ENCODE results near the gene SPATS2L. TPM values are rescaled to one million over a fixed set of nuclear protein-coding genes. Genes with fewer than 3 reads are reported as not detected.

Gene SPATS2L
- total RNA-seq, 1 experiment from 2014 or later, result 47.3 TPM

- Histone ChIP-seq H3K79me1 (ENCODE audit: insufficient read depth, low read depth, low read length, poor library complexity, severe bottlenecking) (no peaks in the 10 kb centered on the region), H3K79me2 (ENCODE audit: insufficient read depth, low read length) (no peaks in the 10 kb centered on the region), H3K18ac (ENCODE audit: insufficient read length, low read depth, low read length) (peak within 1 kb of the TSS; percentile 63), H3K23ac (ENCODE audit: insufficient read length, low read depth, low read length) (no peak within 1 kb of the TSS), H2BK20ac (ENCODE audit: low read depth, low read length, poor library complexity, severe bottlenecking) (no peak within 1 kb of the TSS), H2BK12ac (ENCODE audit: insufficient read length, low read depth, low read length) (no peak within 1 kb of the TSS), H3K27ac (ENCODE audit: insufficient read length, low read depth, low read length) (no peak within 1 kb of the TSS), H2AK5ac (ENCODE audit: insufficient read length, low read length) (no peak within 1 kb of the TSS), H3K9me3 (ENCODE audit: control insufficient read depth, low read depth, low read length) (no peaks in the 10 kb centered on the region), H3K23me2 (ENCODE audit: insufficient read length, low read depth, low read length, poor library complexity, severe bottlenecking) (peaks cover 5% of the 10 kb centered on the region), H4K8ac (replicated peaks; ENCODE audit: insufficient read length, low read depth, low read length) (no peak within 1 kb of the TSS), H3K27me3 (ENCODE audit: insufficient read depth, low read length) (no peaks in the 10 kb centered on the region), H3K56ac (ENCODE audit: insufficient read length, low read depth, low read length) (no peak within 1 kb of the TSS), H3K4ac (ENCODE audit: low read depth, low read length) (no peak within 1 kb of the TSS), H2AFZ (ENCODE audit: low read length) (peak within 1 kb of the TSS; percentile 42), H3K4me1 (ENCODE audit: insufficient read depth, low read length) (no peaks in the 10 kb centered on the region; the same call in 1 of the 2 replicates), H3K4me2 (ENCODE audit: insufficient read depth, insufficient read length, low read length) (peak within 1 kb of the TSS; percentile 83), H2BK120ac (ENCODE audit: low read depth, low read length, poor library complexity, severe bottlenecking) (no peak within 1 kb of the TSS), H4K20me1 (ENCODE audit: control insufficient read depth, insufficient read depth, insufficient read length) (no peaks in the 10 kb centered on the region), H3K9ac (ENCODE audit: extremely low read depth, insufficient read length, low read length) (peak within 1 kb of the TSS; percentile 73), H4K91ac (ENCODE audit: insufficient read length, low read depth, low read length) (no peak within 1 kb of the TSS), H3T11ph (ENCODE audit: low read length) (no peak within 1 kb of the TSS), H2BK5ac (ENCODE audit: insufficient read length, low read length) (no peak within 1 kb of the TSS), H4K5ac (ENCODE audit: insufficient read length, low read depth, low read length) (no peak within 1 kb of the TSS), H2BK15ac (ENCODE audit: low read depth, low read length) (no peak within 1 kb of the TSS), H3K14ac (ENCODE audit: insufficient read depth, low read length) (peak within 1 kb of the TSS; percentile 66)
- Mint-ChIP-seq H3K27me3 (ENCODE audit: low read depth) (no peaks in the 10 kb centered on the region), H3K4me3 (peak within 1 kb of the TSS; percentile 82 to 84), H3K36me3 (ENCODE audit: insufficient read depth in 1 of 3, low read depth in 3 of 3) (no peaks in the 10 kb centered on the region; a peak in 2 of 7 replicates), H3K4me1 (peaks cover 11 to 13% of the 10 kb centered on the region in 2 experiments), H3K27ac (peak within 1 kb of the TSS in 1 of 3 experiments; percentile 72; a peak in 3 of 7 replicates), H3K9me3 (no peaks in the 10 kb centered on the region)
- no CpG with 5 or more reads among the region's 78 CpGs for WGBS (ENCODE audit: extremely low coverage, insufficient read length, low lambda C conversion rate)
- peak; percentile 88 for DNase-seq
- TF ChIP-seq CTCF (conservative IDR thresholded peaks at IDR 0.05), result peak; percentile 87
Measured at GRCh38 chr2:200509612-200510433, 203.3 kb downstream of the SPATS2L start, which contains the start of gene KCTD18. KCTD18 (minus strand) TSS chr2:200510068; CDS start chr2:200507016, 3,052 bp downstream.
